Activated CD8-positive, alpha-beta memory T cell treated with anti-CD3 and anti-CD28 coated beads for 24 hours (primary cell): ENCODE data around the gene CNOT1.

Experiments
- DNase-seq: peaks from one replicate; pipeline ENCODE4 v3.0.0-alpha.2; 2020

CNOT1 gene

GRCh38 chr16:58515871-58516767, 113.5 kb downstream of the CNOT1 start:
- no peak for DNase-seq

GRCh38 chr16:58515125-58515870, 114.3 kb downstream of the CNOT1 start, which contains the start of gene SETD6:
TSS of gene SETD6 (plus strand) at chr16:58515517. CDS start at chr16:58515538, 21 bp downstream.
- DNase-seq, result peak; percentile 93

DNA sequence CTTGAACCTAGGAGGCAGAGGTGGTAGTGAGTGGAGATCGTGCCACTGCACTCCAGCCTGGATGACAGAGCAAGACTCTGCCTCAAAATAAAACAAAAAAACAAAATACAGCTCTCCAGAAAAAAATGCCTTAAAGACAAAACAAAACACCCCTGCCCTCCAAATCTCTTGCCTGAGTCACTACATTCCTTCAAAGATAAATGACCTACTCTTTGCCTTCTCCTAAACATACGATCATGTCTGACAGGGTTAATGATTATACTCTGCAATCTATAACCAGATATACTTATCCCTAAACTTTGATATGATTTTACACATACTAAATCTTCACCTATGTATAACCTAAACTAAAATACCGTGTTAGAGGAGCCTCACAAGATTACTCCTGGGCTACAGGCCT, 115.8 kb downstream of the CNOT1 start:
- DNase-seq, result no peak

DNA sequence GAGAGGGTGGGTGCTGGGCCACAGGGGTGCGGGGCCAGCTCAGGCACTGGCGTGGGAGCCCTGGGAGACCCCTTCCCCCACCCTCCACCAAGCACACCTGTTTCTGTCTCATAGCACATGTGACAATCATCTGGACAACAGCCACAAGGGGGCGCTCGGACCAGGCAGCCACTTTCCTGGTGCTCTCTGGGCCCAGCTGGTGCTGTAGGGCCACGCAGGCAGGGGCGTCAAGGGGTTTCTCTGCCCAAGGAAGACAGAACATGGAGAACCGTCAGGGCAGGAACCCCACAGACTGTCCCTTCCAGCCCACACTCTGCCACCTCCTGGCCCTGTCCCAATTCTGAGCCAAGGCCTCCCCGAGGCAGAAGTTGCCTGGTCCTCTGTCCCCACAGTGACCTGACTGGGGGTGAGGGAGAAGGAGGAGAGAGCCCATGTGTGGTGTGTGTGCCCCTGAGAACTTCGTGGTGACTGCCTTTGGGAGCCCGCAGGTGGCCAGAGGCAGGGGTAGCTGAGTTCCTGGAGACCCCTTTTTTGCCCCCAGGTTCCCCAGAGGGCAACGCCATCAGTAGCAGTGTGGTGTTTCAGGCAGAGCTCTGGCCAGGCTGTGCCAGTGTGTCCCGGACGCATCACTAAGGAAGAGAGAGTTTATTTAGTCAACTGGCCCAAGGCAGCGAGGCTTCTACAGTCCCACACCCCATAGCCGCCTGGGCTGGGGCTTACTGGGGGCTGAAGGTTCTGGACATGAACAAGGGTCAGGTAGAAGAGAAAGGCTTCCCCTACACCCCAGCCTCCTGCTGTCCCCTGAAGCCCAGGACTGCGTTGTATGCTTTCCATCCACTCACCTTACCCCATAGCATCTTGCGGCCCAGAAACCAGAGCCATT, 117.5 kb downstream of the CNOT1 start:
- DNase-seq, result peak; percentile 94

GRCh38 chr16:58510776-58511628, 118.6 kb downstream of the CNOT1 start:
- peak; percentile 49 for DNase-seq

DNA sequence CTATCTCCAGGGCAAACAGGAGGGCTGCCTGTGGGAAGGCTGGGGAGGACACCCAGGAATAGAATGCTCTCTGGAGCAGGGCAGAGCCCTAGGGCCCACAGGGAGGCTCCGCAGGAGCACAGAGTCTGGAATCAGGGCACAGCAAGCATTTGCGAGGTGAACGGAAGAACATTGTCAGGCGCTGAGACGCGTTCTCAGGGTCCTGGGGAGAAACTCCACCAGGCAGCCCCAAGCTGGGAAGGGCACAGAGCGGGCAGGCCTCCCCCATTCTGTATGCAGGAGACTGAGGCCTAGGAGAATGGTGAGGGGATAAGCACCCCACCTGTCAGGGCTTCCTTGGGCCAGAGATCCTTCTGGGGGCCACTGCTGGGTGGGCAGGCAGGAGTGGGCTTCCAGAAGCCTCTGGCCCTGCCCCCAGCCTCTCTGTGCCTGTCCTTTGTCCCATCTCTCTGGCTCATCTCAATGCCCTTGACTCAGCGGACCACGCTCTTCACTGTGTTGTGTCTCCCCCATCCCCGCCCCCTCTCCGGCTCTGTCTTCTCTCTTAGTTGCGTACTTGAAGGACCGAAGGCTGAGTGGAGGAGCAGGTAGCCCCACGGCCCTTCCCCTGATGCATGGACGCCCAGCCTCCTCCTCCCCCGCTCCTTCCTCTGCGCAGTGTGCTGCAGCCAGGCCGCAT, 119.4 kb downstream of the CNOT1 start:
- peak; percentile 51 for DNase-seq

GRCh38 chr16:58509256-58510096, 120.2 kb downstream of the CNOT1 start:
- DNase-seq, result peak; percentile 52

GRCh38 chr16:58508671-58509251, 120.9 kb downstream of the CNOT1 start:
- peak; percentile 45 for DNase-seq

DNA sequence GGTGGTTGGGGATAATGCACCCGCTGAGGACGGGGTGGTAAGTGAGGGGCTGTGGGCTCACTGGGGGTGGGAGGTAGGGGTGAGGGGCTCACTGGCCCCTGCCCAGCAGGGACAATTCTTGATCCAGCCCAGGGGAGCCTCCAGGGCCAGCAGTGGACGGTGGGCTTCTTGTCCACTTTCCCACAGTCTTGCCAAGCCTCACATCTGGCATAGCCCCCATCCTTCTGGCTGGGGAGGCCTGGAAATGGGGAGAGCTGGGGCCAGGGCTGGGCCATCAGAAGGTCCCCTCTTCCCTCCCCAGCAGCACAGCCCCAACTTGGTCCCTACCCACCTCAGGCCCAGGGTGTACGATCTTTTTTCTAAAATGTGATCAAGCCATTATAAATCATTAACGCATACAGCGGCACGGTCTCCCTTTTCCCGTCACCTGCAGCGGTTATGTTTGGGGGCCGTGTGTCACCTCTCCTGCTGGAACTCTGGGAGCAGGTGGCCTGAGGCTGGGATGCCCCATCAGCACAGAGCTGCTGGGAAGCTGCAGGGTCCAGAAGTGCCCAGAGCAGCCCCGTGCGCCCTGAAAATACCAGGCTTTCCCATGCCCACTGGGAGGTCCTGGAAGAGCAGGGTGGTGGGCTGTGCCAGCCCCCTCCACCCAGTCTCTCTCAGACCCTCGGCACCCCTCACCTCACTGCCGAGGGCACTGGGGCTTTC, 121.5 kb downstream of the CNOT1 start:
- DNase-seq, result peak; percentile 42

DNA sequence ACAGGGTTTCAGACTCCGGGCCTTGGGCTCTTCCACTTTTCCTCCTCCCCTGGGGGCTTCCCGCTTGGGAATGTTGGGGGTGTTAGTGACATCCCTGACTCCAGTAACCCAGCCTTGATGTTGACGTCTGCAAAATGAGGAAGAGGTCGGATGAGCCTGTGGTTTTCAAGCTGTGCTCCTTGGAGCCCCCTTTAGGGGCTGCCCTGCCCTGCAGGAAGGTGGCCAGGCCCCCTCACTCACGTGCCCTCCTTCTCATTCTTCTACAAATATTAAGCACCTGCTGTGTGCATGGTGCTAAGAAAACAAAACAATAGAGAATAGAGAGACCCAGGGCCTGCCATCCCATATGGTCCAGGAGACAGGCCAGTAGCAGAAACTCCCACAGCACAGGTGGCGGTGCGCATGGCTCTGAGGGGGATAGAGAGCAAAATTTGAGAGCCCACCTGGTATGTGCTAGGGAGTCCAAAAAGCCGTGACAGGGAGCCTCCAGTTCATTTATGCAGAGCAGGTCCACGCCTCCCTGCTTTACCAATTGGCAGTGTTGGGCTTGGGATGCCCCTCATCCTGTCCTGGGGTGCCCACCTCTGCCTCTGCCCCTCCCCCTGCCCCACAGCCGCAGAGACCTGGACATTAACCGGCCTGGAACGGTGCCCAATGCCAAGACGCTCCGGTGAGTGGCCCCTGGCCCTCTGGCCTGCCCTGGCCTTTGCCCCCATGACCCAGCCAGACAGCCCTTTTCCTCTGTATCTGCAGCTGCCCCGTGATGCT, 122.2 kb downstream of the CNOT1 start:
- DNase-seq, result peak; percentile 38

GRCh38 chr16:58506241-58507194, 123.1 kb downstream of the CNOT1 start:
- peak; percentile 52 for DNase-seq

DNA sequence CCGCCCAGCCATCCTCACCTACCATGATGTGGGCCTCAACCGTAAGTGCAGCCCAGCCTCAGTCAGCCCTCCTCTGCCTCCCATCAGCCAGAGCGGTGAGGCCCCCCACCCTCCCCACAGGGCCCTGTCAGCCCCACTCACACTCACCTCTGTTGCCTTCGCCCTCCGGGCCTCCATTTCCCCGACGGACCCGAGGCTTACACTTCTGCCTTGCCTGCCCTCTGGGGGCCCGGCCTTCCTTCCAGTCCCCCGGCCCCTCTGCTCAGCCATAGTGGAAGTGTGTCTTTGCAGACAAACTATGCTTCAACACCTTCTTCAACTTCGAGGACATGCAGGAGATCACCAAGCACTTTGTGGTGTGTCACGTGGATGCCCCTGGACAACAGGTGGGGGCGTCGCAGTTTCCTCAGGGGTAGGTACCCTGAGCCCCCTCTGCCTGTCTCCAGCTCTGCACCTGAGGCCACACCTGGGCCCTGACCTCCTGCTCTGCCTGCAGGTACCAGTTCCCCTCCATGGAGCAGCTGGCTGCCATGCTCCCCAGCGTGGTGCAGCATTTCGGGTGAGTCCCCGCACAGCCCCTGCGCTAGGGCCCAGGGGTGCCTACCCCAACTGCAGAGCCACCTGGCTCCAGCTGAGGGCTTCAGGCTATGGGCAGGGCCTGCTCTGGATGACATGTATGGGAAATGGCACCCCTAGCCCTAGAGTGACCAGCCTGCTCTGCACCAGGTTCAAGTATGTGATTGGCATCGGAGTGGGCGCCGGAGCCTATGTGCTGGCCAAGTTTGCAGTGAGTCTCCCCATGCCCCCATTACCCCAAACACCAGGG, 125.5 kb downstream of the CNOT1 start:
- no peak for DNase-seq

- DNase-seq, result no peak
Measured at GRCh38 chr16:58503166-58503862, 126.3 kb downstream of the CNOT1 start.

DNA sequence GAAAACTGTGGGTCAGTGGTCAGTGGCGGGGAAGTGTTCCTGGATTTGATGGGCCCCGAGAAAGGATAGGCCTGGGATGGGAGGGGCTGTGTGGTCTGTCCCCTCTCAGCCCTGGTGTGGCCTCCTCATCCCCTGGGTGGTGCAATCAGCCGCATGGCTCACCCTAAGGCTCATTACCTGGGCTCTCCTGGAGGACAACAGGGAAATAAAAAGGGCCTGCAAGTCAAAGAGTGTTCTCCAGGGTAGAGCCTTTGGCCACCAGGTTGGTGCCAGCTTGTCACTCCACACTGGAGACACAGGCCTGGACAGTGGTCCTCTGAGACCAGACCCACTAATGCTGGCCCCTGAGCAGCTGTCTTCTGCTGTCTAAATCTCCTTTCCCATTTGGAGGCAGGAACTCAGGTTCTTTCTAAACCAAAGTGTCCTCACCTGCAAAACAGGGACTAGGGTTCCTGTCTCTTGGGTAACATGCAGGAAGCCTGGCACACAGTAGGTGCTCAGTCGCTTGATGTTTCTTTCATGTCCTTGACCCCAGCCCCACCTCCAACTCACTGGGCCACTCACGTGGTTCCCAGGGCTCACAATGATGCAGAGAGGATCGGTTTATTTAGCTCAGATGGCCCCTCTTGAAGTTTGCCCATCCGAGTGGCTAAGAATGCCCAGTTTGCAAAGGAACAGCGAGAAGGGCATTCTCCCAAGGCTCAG, 127.3 kb downstream of the CNOT1 start:
- no peak for DNase-seq
